Hematopoietic multipotent progenitor cell (in vitro differentiated cells): ENCODE measurements around the gene PITPNM1. TPM values are rescaled to one million over a fixed set of nuclear protein-coding genes. Genes with fewer than 3 reads are reported as not detected.

Experiments
- DNase-seq, 3 donors: peaks; one replicate each; pipeline ENCODE4 v3.0.0-alpha.2; 2011 to 2015; ENCODE audit warnings: low read depth in 2 of 3, low spot score in 2 of 3
- total RNA-seq: library from RNA; depleted of rRNA; stranded (reverse); fragments of >200 nt; gene quantifications from one replicate; pipeline ENCODE4 v1.2.3, GENCODE V29; 2012

The PITPNM1 gene
- total RNA-seq, 1 donor = 21.0 TPM

- DNase-seq = no peak
These were observed 886 bp downstream of the PITPNM1 start for GRCh38 chr11:67504005-67504949.

GRCh38 chr11:67503119-67504004 lies 1.8 kb downstream of the PITPNM1 start:
- DNase-seq = no peak

GRCh38 chr11:67502328-67502979 lies 2.7 kb downstream of the PITPNM1 start:
- DNase-seq = no peak

GRCh38 chr11:67501854-67502253 lies 3.3 kb downstream of the PITPNM1 start:
- DNase-seq = no peak

GRCh38 chr11:67500831-67501715 lies 4.1 kb downstream of the PITPNM1 start:
- no peak for DNase-seq

GRCh38 chr11:67500484-67500821 lies 4.7 kb downstream of the PITPNM1 start:
- DNase-seq = no peak

GRCh38 chr11:67499808-67500483 lies 5.2 kb downstream of the PITPNM1 start:
- DNase-seq = no peak

- DNase-seq = no peak
These were observed 6.6 kb downstream of the PITPNM1 start for GRCh38 chr11:67498544-67498972.

GRCh38 chr11:67497656-67498291 lies 7.4 kb downstream of the PITPNM1 start:
- no peak for DNase-seq

GRCh38 chr11:67496113-67496512 lies 9.1 kb downstream of the PITPNM1 start:
- DNase-seq = no peak

- DNase-seq = no peak
These were observed 9.7 kb downstream of the PITPNM1 start for GRCh38 chr11:67495234-67496005.

- DNase-seq = no peak
These were observed 10.6 kb downstream of the PITPNM1 start for GRCh38 chr11:67494371-67495233.

- DNase-seq = no peak
These were observed 11.4 kb downstream of the PITPNM1 start for GRCh38 chr11:67493548-67494370.

GRCh38 chr11:67492801-67493547 lies 12.2 kb downstream of the PITPNM1 start:
- DNase-seq = no peak

- no peak for DNase-seq
These were observed 13.0 kb downstream of the PITPNM1 start for GRCh38 chr11:67492069-67492727.
